ENCODE data around the gene PNPLA5.

Gene PNPLA5

GRCh38 chr22:43854786-43855271 is 37.0 kb downstream of the PNPLA5 start:
- DNase-seq (ENCODE audit: low read depth), result no peak

GRCh38 chr22:43854121-43854785 is 37.6 kb downstream of the PNPLA5 start:
- no peak for DNase-seq (ENCODE audit: low read depth)

DNA sequence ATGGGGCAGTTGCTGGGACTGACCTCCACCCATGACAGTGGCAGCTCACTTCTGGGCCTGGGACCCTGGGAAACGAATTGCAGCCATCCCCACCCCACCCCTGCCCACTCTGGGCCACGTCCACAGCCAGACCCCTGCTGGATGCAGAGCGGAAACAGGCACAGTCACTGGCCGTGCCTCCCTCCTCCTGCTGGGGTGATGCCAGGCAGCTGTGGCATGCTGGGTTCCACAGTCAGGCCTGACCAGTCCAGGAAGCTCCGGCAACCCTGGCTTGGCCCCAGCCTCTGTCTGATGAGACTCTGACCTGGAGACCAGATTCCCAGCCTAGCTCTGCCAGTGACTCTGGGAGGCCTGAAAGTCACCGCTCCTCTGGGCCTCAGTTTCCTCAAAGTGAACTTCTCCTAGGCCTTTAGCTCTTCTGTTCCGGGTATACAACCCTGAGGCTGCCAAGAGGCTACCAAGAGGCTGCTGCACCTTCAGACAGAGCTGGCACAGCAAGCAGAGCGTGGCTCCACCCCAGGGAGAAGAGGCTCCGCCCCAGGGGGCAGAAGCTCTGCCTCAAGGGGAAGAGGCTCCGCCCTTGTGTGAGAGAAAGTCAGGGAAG is 38.4 kb downstream of the PNPLA5 start:
- DNase-seq (ENCODE audit: low read depth), result no peak

- DNase-seq (ENCODE audit: low read depth), result no peak
Measured at GRCh38 chr22:43852573-43853327, 39.1 kb downstream of the PNPLA5 start.

GRCh38 chr22:43851979-43852307 is 39.9 kb downstream of the PNPLA5 start:
- no peak for DNase-seq (ENCODE audit: low read depth)

DNA sequence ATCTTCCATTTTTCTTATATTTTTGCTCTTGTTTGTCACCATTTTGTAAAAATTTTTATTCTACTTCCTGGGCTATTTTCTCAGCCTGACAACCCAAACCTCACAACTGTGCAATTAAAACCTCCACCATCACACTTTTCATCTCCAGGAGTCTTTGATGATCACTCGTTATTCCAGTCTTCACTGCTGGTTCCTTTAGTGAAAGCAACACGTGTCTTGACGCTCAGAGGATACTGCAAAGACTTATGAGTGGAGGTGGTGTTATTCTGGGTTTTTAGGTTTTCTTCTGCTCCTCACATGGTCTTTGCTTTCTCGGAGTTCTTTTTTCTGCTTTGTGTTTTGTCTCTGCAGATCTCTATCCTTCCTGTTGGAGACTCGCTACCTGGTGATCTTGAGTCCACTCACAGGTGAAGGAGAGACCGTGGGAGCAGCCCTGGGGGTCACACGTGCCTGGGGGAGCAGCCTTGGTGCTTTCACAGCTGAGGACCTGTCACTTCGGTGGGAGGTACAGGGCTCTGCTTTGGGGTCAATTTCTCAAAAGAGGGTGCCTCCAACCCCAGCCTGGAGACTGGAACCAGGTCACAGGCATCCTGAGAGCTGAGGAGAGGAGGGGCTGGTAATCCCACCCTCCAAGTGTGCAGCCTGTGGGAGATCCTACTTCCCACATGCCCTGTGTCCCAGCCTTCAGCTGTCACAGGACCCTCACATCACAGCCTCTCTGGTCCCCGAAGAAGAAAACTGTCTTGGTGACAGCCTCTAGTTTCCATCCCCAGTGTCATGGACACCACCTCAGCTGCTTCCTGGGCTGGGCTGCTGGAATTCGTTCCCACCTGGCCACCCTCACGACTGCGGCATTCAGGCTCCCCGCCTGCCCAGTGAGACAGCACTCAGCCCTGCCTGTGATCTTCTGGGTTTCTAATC is 40.5 kb downstream of the PNPLA5 start:
- DNase-seq (ENCODE audit: low read depth), result no peak

DNA sequence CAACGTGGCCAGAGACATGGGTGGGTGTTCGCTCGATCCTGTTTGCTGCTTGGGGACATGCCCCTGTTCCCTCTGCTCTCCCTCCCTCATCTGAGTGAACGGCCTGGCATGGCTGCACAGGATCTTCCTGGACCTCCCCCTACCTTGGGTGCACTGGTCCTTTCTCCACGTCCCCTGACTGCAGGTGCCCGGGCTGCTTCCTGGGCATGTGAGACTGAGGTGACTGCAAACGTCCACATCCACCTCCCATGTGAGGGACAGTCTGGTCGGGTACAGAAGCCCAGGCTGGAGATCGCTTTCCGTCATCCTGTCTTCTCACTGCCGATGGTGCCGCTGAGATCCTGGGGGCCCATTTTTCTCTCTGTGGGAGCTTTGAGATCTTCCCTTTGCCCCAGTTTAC is 41.3 kb downstream of the PNPLA5 start:
- DNase-seq (ENCODE audit: low read depth), result no peak

- no peak for DNase-seq (ENCODE audit: low read depth)
Measured at GRCh38 chr22:43849731-43850130, 42.1 kb downstream of the PNPLA5 start.

GRCh38 chr22:43848366-43849171 is 43.2 kb downstream of the PNPLA5 start:
- DNase-seq (ENCODE audit: low read depth), result no peak

GRCh38 chr22:43847376-43848289 is 44.2 kb downstream of the PNPLA5 start:
- no peak for DNase-seq (ENCODE audit: low read depth)

- DNase-seq (ENCODE audit: low read depth), result no peak
Measured at GRCh38 chr22:43846966-43847365, 44.8 kb downstream of the PNPLA5 start.

DNA sequence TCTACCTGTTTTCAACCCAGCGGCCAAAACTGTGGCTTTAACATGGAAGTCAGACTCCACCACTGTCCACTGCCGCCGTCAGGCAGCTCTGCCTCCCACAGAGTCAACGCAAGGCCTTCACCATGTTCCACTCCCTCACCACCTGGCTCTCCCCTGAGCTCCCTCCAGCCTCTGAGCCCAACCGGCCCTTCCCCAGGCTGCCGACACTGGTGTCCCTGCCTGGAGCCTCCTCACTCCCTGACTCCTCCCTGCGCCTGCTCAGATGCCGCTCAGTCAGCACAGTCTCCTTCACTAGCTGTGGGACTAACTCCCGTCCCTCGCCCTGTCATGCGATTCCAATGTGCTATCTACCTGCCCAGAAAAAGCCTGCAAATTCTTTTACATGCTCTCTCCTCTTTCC is 45.8 kb downstream of the PNPLA5 start:
- DNase-seq (ENCODE audit: low read depth), result no peak

- no peak for DNase-seq (ENCODE audit: low read depth)
Measured at GRCh38 chr22:43844560-43845545, 47.0 kb downstream of the PNPLA5 start.

- DNase-seq (ENCODE audit: low read depth), result no peak
Measured at GRCh38 chr22:43843783-43844530, 47.9 kb downstream of the PNPLA5 start.

- no peak for DNase-seq (ENCODE audit: low read depth)
Measured at GRCh38 chr22:43841742-43842141, 50.1 kb downstream of the PNPLA5 start.

- DNase-seq (ENCODE audit: low read depth), result no peak
Measured at GRCh38 chr22:43840851-43841250, 51.0 kb downstream of the PNPLA5 start.

DNA sequence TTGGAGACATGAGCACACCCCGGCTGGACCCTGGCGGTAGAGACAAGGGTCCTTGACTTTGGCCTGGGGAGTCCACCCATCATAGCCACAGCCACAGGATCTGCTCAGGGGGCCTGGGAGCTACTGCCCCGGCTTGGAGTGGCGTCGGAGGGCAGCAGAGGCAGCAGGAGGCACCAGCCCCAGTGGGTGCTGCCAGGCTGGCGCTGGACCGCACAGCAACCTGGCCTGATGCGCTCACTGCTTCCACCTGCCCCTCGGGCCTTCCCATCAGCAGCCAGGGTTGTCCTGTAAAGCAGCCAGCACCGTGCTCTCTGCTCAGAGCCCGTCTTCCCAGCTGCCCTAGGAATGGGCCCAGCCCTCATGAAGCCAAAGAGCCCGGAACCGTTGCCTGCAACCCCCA is 51.4 kb downstream of the PNPLA5 start:
- DNase-seq (ENCODE audit: low read depth), result no peak

GRCh38 chr22:43839781-43840180 is 52.0 kb downstream of the PNPLA5 start:
- no peak for DNase-seq (ENCODE audit: low read depth)

All from stimulated activated CD8-positive, alpha-beta memory T cell treated with anti-CD3 and anti-CD28 coated beads, Interleukin-15, amount 100 ng/mL, for 24 hours (primary cell).